Measurements from ENCODE around the gene NF1. TPM values are rescaled to one million over a fixed set of nuclear protein-coding genes. Genes with fewer than 3 reads are reported as not detected.

The NF1 gene
- total RNA-seq, 1 donor: 79.7 TPM

DNA sequence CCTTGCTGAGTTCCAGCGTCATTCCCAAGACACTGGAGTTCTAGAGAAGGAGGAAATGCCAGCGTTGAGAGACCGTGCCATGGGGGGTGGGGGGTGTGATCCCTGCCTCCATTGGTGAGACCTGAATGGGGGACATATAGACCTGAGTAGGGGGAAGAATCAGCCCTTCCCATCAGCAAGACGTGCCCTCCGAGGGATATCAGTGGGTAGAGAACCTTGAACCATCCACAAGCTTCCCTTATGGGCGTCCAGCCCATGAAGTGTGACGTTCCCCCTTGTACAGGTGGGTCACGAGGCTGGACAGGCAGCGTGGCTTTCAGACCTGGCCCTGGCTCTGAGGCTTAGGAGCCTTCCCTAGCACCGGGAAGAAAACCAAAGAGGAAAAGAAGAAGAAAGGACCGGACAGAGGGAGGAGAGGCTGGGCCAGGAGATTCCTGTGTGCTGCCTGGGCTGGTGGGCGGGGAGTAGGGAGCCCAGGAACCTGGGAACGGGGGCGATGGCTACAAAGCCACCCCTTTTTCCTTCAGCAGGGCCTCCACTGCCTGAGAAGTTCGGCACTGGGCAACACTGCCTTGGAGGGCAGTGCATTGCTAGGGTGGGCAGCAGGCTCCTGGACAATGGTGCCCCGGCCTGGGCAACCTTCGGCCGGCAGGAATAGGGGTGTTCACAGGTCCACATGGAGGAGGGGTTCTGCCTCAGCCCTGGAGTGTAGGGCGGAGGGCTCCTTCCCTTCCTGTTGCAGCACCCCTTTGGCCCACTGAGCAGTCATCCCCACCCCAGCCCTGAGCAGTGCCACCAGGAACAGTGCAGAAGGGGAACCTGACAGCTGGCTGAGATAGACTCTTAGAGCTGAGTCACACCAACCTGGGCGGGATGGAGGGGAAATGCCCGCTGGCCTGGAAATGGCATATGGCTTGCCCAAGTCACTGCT is 303.9 kb downstream of the NF1 start:
- no peak for DNase-seq (ENCODE audit: low read depth)
- H3K4me3 ChIP-seq (ENCODE audit: low read depth, low read length): no peak overlapping the region
- TF ChIP-seq CTCF (IDR thresholded peaks at IDR 0.05; ENCODE audit: insufficient read depth, low read length): no peak

- H3K4me3 ChIP-seq (ENCODE audit: low read depth, low read length): no peak overlapping the region
- no peak for DNase-seq (ENCODE audit: low read depth)
- no peak for TF ChIP-seq CTCF (IDR thresholded peaks at IDR 0.05; ENCODE audit: insufficient read depth, low read length)
Measured at GRCh38 chr17:31400481-31400950, 305.7 kb downstream of the NF1 start.

GRCh38 chr17:31401456-31402254 is 306.9 kb downstream of the NF1 start:
- H3K4me3 ChIP-seq (ENCODE audit: low read depth, low read length): no peak overlapping the region
- DNase-seq (ENCODE audit: low read depth): no peak
- TF ChIP-seq CTCF (IDR thresholded peaks at IDR 0.05; ENCODE audit: insufficient read depth, low read length): no peak

- H3K4me3 ChIP-seq (ENCODE audit: low read depth, low read length): no peak overlapping the region
- DNase-seq (ENCODE audit: low read depth): no peak
- no peak for TF ChIP-seq CTCF (IDR thresholded peaks at IDR 0.05; ENCODE audit: insufficient read depth, low read length)
Measured at GRCh38 chr17:31404028-31404949, 309.5 kb downstream of the NF1 start.

DNA sequence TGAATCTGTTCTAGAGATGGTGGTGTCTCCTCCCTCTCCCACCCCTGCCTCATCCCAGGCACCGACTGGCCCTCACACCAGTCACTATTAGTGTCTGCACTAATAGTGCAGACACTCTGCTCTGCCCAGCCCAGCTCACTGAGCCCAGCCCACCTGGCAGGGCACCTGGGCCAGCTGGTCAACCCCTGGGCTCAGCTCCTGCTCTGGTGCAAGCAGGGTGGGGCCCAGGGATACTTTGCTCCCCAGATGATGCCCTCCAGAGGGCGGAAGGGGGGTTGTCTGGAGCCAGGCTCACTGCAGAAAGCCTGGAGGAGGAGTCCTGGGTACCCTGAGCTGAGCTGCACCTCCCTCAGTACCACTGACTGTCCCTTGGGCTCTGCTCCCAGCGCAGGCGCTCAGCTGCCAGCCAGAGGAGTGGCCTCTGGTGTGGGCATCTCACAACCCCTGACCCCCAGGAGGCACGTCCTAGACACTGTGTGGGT is 311.2 kb downstream of the NF1 start:
- H3K4me3 ChIP-seq (ENCODE audit: low read depth, low read length): no peak overlapping the region
- no peak for DNase-seq (ENCODE audit: low read depth)
- TF ChIP-seq CTCF (IDR thresholded peaks at IDR 0.05; ENCODE audit: insufficient read depth, low read length): no peak

DNA sequence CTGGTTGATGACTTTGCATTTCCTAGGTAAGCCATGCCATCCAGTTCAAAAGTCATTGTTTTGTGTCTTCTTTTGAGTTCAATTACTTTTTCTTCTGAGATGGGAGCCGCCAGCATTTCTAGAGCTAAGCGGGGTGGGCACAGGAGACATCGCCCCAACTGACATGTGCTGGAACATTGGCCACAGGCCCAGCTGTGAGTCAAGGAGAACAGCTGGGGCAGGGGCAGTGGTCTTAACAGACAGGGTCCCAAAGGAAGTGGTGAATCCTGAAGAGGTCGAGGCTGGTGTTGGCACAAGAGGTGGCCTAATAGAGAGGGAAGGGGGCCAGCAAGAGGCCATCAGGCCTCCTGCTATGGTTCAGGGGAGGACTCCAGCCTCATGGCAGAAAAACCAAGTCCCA is 313.8 kb downstream of the NF1 start:
- no peak overlapping the region for H3K4me3 ChIP-seq (ENCODE audit: low read depth, low read length)
- DNase-seq (ENCODE audit: low read depth): no peak
- no peak for TF ChIP-seq CTCF (IDR thresholded peaks at IDR 0.05; ENCODE audit: insufficient read depth, low read length)
